K562 (cell line): Measurements from ENCODE around the gene SLC4A2. TPM values are rescaled to one million over a fixed set of nuclear protein-coding genes. Genes with fewer than 3 reads are reported as not detected.

Source experiments
- ATAC-seq: fragments of 200-7000 bp; cut with Tn5 transposase; 3 replicates; pipeline ENCODE4 v1.9.1; 2020; ENCODE audit warnings: moderate library complexity
- BruUV-seq: library from RNA; stranded (reverse); fragments of 400-500 nt; replicated peaks from 2 replicates; lab custom pipeline; 2021; lab: Mats Ljungman, UMichigan
- CTCF ChIA-PET: fragments of 300-600 bp; formaldehyde crosslinking; extraction: SDS; loops from one replicate; lab custom pipeline; 2021; ENCODE audit warnings: low intra/inter-chr PET ratio; lab: Yijun Ruan, JAX
- POLR2A ChIA-PET: fragments of 300-600, 350-650 bp; sonication (Branson Sonifier 250); formaldehyde crosslinking; extraction: SDS; loops from one replicate; lab custom pipeline; 2021; ENCODE audit warnings: antibody characterized with exemption, inconsistent platforms; lab: Yijun Ruan, JAX
- DNase-seq, 4 experiments: peaks; one replicate each; pipeline versions ENCODE4 v3.0.0 to v3.0.0-alpha.2; 2011 to 2018; ENCODE audit warnings: low spot score in 3 of 4, mixed read lengths in 3 of 4; ENCODE audit errors: extremely low read depth in 1 of 4
- FAIRE-seq: peaks from 2 replicates; lab custom pipeline; 2011; peaks lifted over from hg19 to GRCh38; lab: Jason Lieb, UNC
- H2AFZ ChIP-seq: 2 replicates; pipeline ENCODE4 v1.6.0; 2011; ENCODE audit warnings: low read depth, low read length, control low read depth, inconsistent platforms
- H3K27ac ChIP-seq: fragments of 200-600 bp; 3 replicates; pipeline ENCODE4 v1.8.0; 2011; ENCODE audit warnings: low read depth, mild to moderate bottlenecking, control low read depth, inconsistent platforms, low read length, moderate library complexity, mixed read lengths; ENCODE audit errors: extremely low read depth
- H3K27me3 ChIP-seq, 2 experiments: fragments of 300-600 bp in 1 of 2; 2 replicates in 1 of 2; 3 replicates in 1 of 2; pipeline versions ENCODE4 v1.6.0 to v1.8.0; 2011; ENCODE audit warnings: inconsistent platforms in 2 of 2, low read length in 2 of 2, mild to moderate bottlenecking in 1 of 2, mixed read lengths in 1 of 2, moderate library complexity in 1 of 2; ENCODE audit not compliant: control insufficient read depth in 2 of 2, insufficient read depth in 2 of 2
- H3K36me3 ChIP-seq: fragments of 300-600 bp; 3 replicates; pipeline ENCODE4 v1.8.0; 2011; ENCODE audit warnings: mild to moderate bottlenecking, low read length, inconsistent platforms; ENCODE audit not compliant: control insufficient read depth, insufficient read depth
- H3K4me1 ChIP-seq, 2 experiments: fragments of 200-600 bp in 1 of 2; replicated peaks in 1 of 2; 2 replicates in 1 of 2; 3 replicates in 1 of 2; pipeline versions ENCODE4 v1.5.1 to v1.8.0; 2011; ENCODE audit warnings: inconsistent platforms in 2 of 2, low read length in 2 of 2, mild to moderate bottlenecking in 1 of 2, mixed read lengths in 1 of 2, moderate library complexity in 1 of 2; ENCODE audit not compliant: control insufficient read depth in 2 of 2, insufficient read depth in 2 of 2
- H3K4me2 ChIP-seq: 2 replicates; pipeline ENCODE4 v1.6.1; 2011; ENCODE audit warnings: low read length, control low read depth, inconsistent platforms, mixed read lengths; ENCODE audit not compliant: insufficient read depth
- H3K4me3 ChIP-seq: fragments of 200-600 bp; sonication (generic), shearing (Covaris generic); 2 replicates; pipeline ENCODE4 v1.5.1; 2016; ENCODE audit warnings: control low read depth, inconsistent platforms
- H3K79me2 ChIP-seq: fragments of 200-600 bp; 3 replicates; pipeline ENCODE4 v1.8.0; 2011; ENCODE audit warnings: low read length, inconsistent platforms; ENCODE audit not compliant: control insufficient read depth, insufficient read depth
- H3K9ac ChIP-seq, 2 experiments: 2 replicates each; pipeline versions ENCODE4 v1.6.0 to v1.6.1; 2011; ENCODE audit warnings: low read depth in 2 of 2, low read length in 2 of 2, control low read depth in 1 of 2, inconsistent platforms in 1 of 2, mild to moderate bottlenecking in 1 of 2, mixed read lengths in 1 of 2; ENCODE audit not compliant: insufficient read depth in 1 of 2
- H3K9me1 ChIP-seq: one replicate; pipeline ENCODE4 v1.6.0; 2011; ENCODE audit warnings: inconsistent platforms, mild to moderate bottlenecking, low read length, moderate library complexity; ENCODE audit not compliant: control insufficient read depth, insufficient read depth
- H3K9me3 ChIP-seq: replicated peaks from 2 replicates; pipeline ENCODE4 v1.5.1; 2011; ENCODE audit warnings: low read depth, low read length, inconsistent platforms; ENCODE audit not compliant: control insufficient read depth, insufficient read depth
- H4K20me1 ChIP-seq: replicated peaks from 2 replicates; pipeline ENCODE4 v1.6.1; 2011; ENCODE audit warnings: low read length, inconsistent platforms, mixed read lengths; ENCODE audit not compliant: control insufficient read depth, insufficient read depth
- BCL6 ChIP-seq: fragments of 250-450 bp; sonication (Bioruptor Pico); IDR thresholded peaks from 2 replicates; pipeline ENCODE4 v1.4.0; 2020
- DPF2 ChIP-seq: fragments of 450-650 bp; IDR thresholded peaks from 2 replicates; pipeline ENCODE4 v1.6.1; 2016
- IFI16 ChIP-seq: fragments of 250-450 bp; sonication (Bioruptor Pico); IDR thresholded peaks from 2 replicates; pipeline ENCODE4 v2.1.2; 2022; ENCODE audit warnings: mild to moderate bottlenecking, inconsistent platforms
- KAT2B ChIP-seq: IDR thresholded peaks from one replicate; pipeline ENCODE4 v1.6.1; 2012; ENCODE audit warnings: low read depth, mild to moderate bottlenecking, control low read depth, inconsistent platforms, low read length, moderate library complexity
- L3MBTL2 ChIP-seq: fragments of 450-650 bp; IDR thresholded peaks from 2 replicates; pipeline ENCODE4 v1.6.1; 2016; ENCODE audit warnings: mild to moderate bottlenecking, moderate library complexity
- MAFF ChIP-seq: IDR thresholded peaks from 2 replicates; pipeline ENCODE4 v1.6.1; 2012; ENCODE audit warnings: low read length, improper control_type of control experiment
- NCOA4 ChIP-seq: fragments of 450-650 bp; IDR thresholded peaks from 2 replicates; pipeline ENCODE4 v1.6.1; 2018; ENCODE audit warnings: mild to moderate bottlenecking; ENCODE audit not compliant: partially characterized antibody
- PCBP1 ChIP-seq: fragments of 200-400 bp; formaldehyde crosslinking; IDR thresholded peaks from 2 replicates; pipeline ENCODE4 v1.6.1; 2018; ENCODE audit warnings: mild to moderate bottlenecking, low read depth, low read length; ENCODE audit not compliant: poor library complexity, severe bottlenecking
- RBFOX2 ChIP-seq: fragments of 200-400 bp; formaldehyde crosslinking; IDR thresholded peaks from 2 replicates; pipeline ENCODE4 v1.6.1; 2017; ENCODE audit warnings: low read depth, mild to moderate bottlenecking, low read length, moderate library complexity
- RFX1 ChIP-seq: fragments of 450-650 bp; IDR thresholded peaks from 2 replicates; pipeline ENCODE4 v1.6.1; 2016; ENCODE audit warnings: mild to moderate bottlenecking, moderate library complexity
- XRCC4 ChIP-seq: IDR thresholded peaks from one replicate; pipeline ENCODE4 v1.6.1; 2011; ENCODE audit not compliant: insufficient read depth, insufficient read length; ENCODE audit errors: extremely low read depth
- ZNF316 ChIP-seq: fragments of 450-650 bp; IDR thresholded peaks from 2 replicates; pipeline ENCODE4 v1.6.1; 2016
- WGBS: fragments of 100-300 bp; shearing (Covaris generic); methylation state at CpG from one replicate; pipeline ENCODE4 v1.1.6; 2016; ENCODE audit warnings: low coverage, mixed read lengths; ENCODE audit not compliant: insufficient coverage; ENCODE audit errors: missing lambda C conversion rate; 5-methylcytosine and 5-hydroxymethylcytosine counted together
- in situ Hi-C: fragments of 300-500 bp; cut with MboI; formaldehyde crosslinking; loops from 4 replicates; pipeline ENCODE4 v1.15.0; 2018; ENCODE audit warnings: inconsistent platforms, mixed read lengths
- intact Hi-C: fragments of 100-400 bp; cut with micrococcal nuclease; formaldehyde crosslinking; loops from 2 replicates; pipeline ENCODE4 v1.14.2; 2022
- polyA plus RNA-seq, 8 experiments: library from polyadenylated mRNA; depleted of rRNA in 4 of 8; stranded (reverse) in 5 of 8; unstranded in 3 of 8; fragments of >200 nt; fragmentation: Nextera tagmentation in 2 of 8; fragmentation: Illumina TruSeq in 1 of 8; extraction: Ambion mirVana in 2 of 8; extraction: Trizol in 1 of 8; gene quantifications; 2 replicates each; pipeline versions ENCODE4 v1.2.1 to v1.2.3, GENCODE V29; 2011 to 2014; ENCODE audit warnings: inconsistent platforms in 1 of 8, missing spikeins in 1 of 8
- total RNA-seq, 7 experiments: library from RNA; depleted of rRNA in 6 of 7; stranded (reverse); fragments of >200 nt in 6 of 7; fragmentation: Illumina TruSeq in 2 of 7; extraction: Trizol in 2 of 7; gene quantifications; 2 replicates each; pipeline versions ENCODE4 v1.2.1 to v1.2.3, GENCODE V29; 2011 to 2021; ENCODE audit warnings: low replicate concordance in 1 of 7
- TF ChIP-seq, protein P1 (sequence below): sonication (generic); formaldehyde crosslinking; IDR thresholded peaks from 2 replicates; pipeline ENCODE4 v1.9.0; 2022; ENCODE audit warnings: mild to moderate bottlenecking, missing genetic modification reagents
- TF ChIP-seq, protein P2 (sequence below): fragments of 200-800 bp; sonication (Bioruptor generic); IDR thresholded peaks from 2 replicates; pipeline ENCODE4 v1.6.1; 2017; ENCODE audit warnings: missing genetic modification characterization, missing compliant biosample characterization

The SLC4A2 gene
- total and polyA plus RNA-seq, 9 of the 15 experiments (the other 6 are each of a cell fraction or from before 2014, with no cell fraction given) = 11.4 to 375 (median 130) TPM

DNA sequence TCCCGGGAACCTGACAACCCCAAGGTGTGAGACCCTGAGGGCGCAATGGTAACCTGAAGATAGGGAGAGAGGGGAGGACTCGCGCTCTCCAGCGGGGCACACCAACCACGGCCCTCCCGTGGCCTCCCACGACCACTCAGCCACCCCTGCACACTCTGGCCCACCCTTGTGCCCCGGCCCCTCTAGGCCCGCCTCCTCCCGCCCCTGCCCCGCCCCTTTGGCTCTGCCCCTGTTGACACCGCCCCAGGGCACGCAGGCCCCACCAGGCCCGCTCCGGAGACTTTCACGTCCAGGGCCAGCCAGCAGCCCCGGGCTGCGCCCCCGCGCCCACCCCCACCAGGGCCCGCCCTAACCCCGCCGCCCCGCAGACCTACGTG lies 46.0 kb upstream of the SLC4A2 start:
- H3K27ac ChIP-seq = no peak overlapping the region
- H3K4me1 ChIP-seq = peaks cover 42 to 84% of the 10 kb centered on the region in 2 experiments
- H3K79me2 ChIP-seq = peaks cover 45% of the 10 kb centered on the region
- peaks cover 40% of the 10 kb centered on the region; the same call in 2 of the 3 replicates for H3K36me3 ChIP-seq
- FAIRE-seq = no peak
- intact Hi-C loops (loop anchor here (10.0 kb wide), 1 partner anchor 161 kb away; no protein-coding TSS in a partner anchor), in situ Hi-C loops (no loop called here)
- no peaks in the 10 kb centered on the region for H3K9me1 ChIP-seq
- TF ChIP-seq KAT2B (no peak), RFX1 (no peak), PCBP1 (peak; percentile 26), MAFF (no peak), RBFOX2 (peak; percentile 35; the same call in 1 of the 2 replicates), DPF2 (no peak), XRCC4 (no peak), NCOA4 (no peak), L3MBTL2 (no peak), IFI16 (CRISPR knock-in tag) (no peak), BCL6 (CRISPR knock-in tag) (no peak), ZNF316 (no peak)
- TF ChIP-seq, protein P1, sequence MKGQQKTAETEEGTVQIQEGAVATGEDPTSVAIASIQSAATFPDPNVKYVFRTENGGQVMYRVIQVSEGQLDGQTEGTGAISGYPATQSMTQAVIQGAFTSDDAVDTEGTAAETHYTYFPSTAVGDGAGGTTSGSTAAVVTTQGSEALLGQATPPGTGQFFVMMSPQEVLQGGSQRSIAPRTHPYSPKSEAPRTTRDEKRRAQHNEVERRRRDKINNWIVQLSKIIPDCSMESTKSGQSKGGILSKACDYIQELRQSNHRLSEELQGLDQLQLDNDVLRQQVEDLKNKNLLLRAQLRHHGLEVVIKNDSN (CRISPR knock-in tag) = 0 out of 2 replicates have a peak, but pooled peaks have one; percentile 6
- TF ChIP-seq, protein P2, sequence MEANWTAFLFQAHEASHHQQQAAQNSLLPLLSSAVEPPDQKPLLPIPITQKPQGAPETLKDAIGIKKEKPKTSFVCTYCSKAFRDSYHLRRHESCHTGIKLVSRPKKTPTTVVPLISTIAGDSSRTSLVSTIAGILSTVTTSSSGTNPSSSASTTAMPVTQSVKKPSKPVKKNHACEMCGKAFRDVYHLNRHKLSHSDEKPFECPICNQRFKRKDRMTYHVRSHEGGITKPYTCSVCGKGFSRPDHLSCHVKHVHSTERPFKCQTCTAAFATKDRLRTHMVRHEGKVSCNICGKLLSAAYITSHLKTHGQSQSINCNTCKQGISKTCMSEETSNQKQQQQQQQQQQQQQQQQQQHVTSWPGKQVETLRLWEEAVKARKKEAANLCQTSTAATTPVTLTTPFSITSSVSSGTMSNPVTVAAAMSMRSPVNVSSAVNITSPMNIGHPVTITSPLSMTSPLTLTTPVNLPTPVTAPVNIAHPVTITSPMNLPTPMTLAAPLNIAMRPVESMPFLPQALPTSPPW (CRISPR knock-in tag) = peak; percentile 5; the same call in 1 of the 2 replicates
- 91% methylated on average over 15 of the region's 26 CpGs for WGBS
- no peak overlapping the region for H3K4me2 ChIP-seq
- ATAC-seq = no peak
- peak in 2 of 4 experiments; percentile 50 to 57 for DNase-seq
- no TSS peak for BruUV-seq
- H3K9me3 ChIP-seq = no peaks in the 10 kb centered on the region
- peak overlapping the region in 1 of 2 experiments; percentile 40; a peak in 1 of 4 replicates for H3K9ac ChIP-seq
- ChIA-PET POLR2A (interaction anchor here (1.4 to 8.4 kb wide), 2 partner anchors 11 to 21 kb away, joined by 3 to 146 read pairs; partner anchors contain the start of genes ABCB8 and ATG9B), CTCF (interaction anchor here (1.6 kb wide), 1 partner anchor 98 kb away, joined by 5 read pairs; no protein-coding TSS in a partner anchor)
- no peaks in the 10 kb centered on the region for H4K20me1 ChIP-seq
- H3K27me3 ChIP-seq = no peaks in the 10 kb centered on the region; a peak in 1 of 5 replicates
- no peak overlapping the region for H3K4me3 ChIP-seq
- no peak overlapping the region for H2AFZ ChIP-seq
